HPDE6-E6E7 (cell line): ENCODE results near the gene ZCWPW1.
"Not testable (repeated sequence)": the region's sequence is repeated elsewhere in the genome, so short reads cannot be mapped to it uniquely, and the experiment has no call there.

Source experiments
- DNase-seq: peaks from one replicate; pipeline ENCODE4 v3.0.0; 2011; ENCODE audit warnings: missing footprints; ENCODE audit errors: extremely low spot score

ZCWPW1 gene

DNA sequence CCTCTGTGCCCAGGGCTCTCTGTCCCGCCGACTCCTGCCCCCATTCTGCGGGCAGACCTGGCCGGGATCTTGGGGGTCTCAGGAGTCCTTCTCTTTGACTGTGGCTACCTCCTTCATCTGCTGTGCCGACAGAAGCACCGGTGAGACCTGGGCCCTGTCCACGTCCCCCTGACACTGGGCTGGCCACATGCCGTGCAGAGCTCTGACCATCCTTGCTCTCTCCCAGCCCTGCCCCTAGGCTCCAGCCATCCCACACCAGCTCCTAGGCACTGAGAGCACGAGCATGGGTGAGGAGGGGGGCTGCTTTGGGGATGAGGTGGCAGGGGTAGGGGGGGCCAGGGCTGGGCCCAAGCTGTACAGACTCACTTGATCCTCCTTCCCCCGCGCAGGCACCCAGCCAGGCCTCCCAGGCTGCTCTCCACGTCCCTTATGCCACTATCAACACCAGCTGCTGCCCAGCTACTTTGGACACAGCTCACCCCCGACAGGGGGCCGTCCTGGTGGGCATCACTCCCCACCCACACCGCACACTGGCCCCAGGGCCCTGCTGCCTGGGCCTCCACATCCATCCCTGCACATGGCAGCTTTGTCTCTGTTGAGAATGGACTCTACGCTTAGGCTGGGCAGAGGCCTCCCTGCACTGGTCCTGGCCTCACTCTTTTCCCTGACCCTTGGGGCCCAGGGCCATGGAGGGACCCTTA lies 75.4 kb downstream of the ZCWPW1 start:
- DNase-seq, result no peak

DNA sequence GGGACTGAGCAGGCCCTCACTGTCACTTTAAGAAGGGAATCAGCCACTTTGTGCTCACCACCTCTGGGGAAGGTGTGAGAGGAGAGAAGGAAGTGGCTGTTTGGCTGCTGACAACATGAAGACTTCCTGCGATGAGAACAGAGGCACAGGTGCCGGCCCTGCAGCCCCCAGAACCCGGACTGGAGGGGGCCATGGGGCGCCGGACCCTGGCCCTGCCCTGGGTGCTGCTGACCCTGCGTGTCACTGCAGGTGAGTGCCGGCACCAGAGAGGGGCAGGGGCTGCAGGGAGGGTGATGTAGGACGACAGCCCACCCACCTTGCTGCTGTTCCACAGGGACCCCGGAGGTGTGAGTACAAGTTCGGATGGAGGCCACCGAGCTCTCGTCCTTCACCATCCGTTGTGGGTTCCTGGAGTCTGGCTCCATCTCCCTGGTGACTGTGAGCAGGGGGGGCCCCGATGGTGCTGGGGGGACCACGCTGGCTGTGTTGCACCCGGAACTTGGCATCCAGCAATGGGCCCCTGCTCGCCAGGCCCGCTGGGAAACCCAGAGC lies 76.2 kb downstream of the ZCWPW1 start:
- not testable (repeated sequence) for DNase-seq

- no peak for DNase-seq
These were observed 76.8 kb downstream of the ZCWPW1 start for GRCh38 chr7:100351657-100352058.
